Activated CD4-positive, alpha-beta T cell treated with anti-CD3 and anti-CD28 coated beads, Interleukin-2, amount 50 U/mL, for 24 hours (primary cell): ENCODE measurements around the gene BORCS8.
A peak's percentile ranks its signal among the peaks of the same experiment; 100 is the strongest.
"Not testable (repeated sequence)": the region's sequence is repeated elsewhere in the genome, so short reads cannot be mapped to it uniquely, and the experiment has no call there.

Source experiments
- DNase-seq, 2 donors: peaks; one replicate each; pipeline ENCODE4 v3.0.0-alpha.2; 2020; ENCODE audit warnings: low read depth in 1 of 2, low spot score in 1 of 2

The BORCS8 gene

DNA sequence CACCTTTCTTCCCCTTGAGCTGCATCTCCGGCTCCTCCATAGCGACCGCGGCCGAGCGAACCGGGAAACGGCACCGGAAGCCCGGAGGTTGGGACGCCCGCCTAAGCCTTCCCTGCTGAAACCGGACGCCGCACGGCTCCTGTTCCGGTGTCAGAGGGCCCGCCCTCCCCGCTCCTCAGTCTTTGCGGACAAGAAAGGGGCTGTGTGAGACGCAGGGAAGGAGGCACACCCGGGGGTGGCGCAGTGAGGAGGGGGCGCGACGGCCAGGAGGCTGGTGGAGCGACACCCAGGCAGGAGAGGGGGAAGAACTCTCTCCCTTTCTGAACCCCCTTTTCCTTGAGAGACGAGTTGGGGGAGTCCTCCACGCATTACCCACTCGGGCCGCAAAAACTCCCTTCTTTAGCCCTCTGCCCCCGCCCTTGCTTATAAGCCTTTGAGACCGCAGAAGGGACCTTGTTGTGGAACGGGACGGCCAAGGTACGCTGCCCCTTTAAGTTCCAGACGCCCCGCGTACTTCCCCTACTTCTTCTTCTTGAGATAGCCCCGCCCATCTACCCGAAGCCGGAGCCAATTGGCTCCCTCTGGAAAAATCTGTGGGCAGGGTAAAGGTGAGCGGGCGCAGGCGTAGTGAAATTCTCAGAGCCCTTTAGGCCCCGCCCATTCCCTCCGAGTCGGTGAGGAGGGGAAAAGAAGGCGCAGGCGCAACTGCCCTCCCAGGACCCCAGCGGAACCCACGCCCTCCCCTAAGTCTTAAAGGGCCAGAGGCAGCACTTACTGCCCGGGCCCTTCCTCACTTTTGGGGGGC, at the start of gene BORCS8, which contains the start of gene RFXANK:
Gene BORCS8, minus strand, starts transcription at position 75 of the 805 bp plus-strand sequence. Its CDS starts 35 bp downstream, at position 40.
Gene RFXANK, plus strand, starts transcription at position 181 of the 805 bp plus-strand sequence. CDS start 1,689 bp downstream, outside the sequence.
- DNase-seq, result peak; percentile 94 to 99

DNA sequence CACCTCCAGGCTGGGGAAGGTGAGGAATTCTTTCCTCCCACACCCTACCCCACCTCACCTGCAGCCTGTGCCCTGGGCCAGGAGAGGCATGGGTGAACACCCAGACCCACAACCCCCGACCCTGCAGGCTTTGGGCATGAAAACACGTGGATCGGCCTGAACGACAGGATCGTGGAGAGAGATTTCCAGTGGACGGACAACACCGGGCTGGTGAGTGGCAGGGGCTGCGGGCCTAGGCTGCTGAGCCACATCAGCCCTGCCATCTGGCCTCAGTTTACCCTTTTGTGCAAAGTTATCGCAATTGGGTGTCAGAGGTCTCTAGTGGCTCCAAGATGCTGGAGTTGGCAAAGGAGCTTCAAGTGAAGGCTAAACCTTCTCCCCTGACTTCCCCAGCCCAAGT, 48.5 kb upstream of the BORCS8 start:
- DNase-seq, result no peak

DNA sequence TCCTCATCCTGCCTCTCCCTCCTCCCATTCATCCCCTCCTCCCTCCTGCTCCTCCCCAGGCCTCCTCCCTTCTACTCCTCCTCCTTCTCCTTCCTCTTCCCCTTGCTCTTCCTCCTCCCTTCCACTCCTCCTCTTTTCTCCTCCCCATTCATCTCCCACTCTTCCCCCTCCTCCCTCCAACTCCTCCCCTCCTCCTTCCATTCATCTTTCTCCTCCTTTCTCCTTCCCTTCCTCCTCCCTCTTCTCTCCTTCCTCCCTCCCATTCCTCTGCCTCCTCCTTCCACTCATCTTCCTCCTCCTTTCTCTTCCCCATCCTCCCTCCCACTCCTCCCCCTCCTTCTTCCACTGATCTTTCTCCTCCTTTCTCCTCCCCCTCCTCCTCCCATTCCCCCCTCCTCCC, 47.7 kb upstream of the BORCS8 start:
- DNase-seq, result no peak

DNA sequence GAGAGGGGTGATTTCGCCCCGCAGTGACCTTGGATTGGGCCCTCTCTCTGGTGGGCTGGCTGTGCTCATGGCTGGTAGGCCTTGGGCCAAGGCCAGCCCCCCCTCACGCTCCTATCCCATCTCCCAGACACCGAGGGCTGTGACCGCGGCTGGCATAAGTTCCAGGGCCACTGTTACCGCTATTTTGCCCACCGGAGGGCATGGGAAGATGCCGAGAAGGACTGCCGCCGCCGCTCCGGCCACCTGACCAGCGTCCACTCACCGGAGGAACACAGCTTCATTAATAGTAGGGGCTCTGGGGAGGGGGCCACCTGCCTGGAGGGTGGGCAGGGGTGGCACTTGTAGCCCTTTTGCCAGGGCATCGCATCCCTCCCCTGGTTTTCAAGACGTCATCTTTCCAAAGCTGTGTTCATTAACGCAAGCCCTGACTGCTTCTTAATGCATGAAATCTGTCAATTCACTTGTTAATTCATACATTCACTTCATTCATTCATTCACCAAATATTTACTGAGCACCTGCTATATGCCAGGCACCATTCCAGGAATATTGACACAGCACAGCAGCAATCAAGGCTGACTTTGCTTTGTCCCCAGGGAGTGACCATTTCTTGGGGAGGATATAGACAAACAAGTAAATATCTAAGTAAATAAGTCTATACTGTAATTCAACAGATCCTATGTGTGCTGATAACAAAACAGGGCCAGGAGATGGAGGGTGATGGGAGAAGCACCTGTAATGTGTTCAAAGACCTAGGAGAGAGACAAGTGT, 46.4 kb upstream of the BORCS8 start:
- no peak for DNase-seq

DNA sequence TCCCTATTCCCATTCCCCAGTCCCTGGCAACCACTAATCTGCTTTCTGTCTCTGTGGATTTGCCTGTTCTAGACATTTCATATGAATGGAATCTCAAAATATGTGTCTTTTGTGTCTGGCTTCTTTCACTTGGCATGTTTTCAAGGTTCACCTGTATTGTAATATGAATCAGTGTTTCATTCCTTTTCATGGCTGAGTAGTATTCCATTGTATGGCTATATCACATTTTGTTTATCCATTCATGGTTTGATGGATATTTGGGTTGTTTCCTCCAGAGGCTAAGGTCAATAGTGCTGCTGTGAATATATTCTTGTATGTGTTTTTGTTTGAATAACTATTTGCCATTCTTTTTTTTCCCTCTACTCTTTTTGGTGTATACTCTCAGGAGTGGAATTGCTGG, 44.2 kb upstream of the BORCS8 start:
- no peak for DNase-seq

DNA sequence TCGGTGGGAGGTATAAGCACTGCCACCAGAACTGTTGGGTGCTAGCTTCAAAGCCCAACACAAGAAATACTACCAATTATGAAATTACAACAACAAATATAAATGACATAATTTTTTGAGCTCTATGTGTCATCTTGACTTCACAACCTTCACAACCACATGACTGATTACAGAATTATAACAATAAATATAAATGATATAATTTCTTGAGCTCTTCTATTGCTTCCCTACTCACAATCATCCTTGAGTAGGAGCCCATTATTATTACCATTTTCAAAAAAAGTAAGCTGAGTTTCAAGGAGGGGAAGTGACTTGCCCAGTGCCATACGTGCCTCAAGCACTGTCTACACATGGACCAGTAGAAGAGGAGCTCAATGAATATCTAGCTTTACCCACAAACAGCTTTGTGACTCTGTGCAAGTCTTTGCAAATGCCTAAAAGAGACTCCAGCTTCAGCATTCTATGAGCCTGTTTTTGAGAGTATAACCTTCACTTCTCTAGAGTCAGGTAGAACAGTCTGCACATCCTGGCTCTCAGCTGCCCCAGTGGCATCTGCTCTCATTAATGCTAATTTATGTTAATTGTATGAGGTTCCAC, 42.4 kb upstream of the BORCS8 start:
- DNase-seq, result no peak

DNA sequence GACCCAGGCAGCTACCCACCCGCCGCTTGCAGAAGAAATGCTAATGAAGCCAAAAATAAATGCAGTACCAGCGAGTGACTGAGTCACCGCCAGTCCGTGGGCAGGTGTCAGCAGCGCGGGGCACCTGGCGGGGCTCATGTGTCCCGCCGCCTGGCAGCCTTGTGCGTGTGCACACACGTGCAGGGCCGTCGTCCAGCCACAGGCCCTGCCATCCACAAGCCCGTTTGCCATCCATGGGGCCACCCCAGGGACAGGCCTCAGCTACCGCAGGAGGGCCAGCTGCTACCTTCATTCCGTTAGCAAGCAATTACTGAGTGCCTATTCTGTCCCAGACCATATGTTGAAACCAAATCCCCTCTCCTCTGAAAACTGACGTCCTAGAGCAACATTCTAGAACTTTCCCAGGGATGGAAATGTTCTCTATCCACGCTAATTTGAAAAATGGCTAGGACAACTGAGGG, 40.3 kb upstream of the BORCS8 start:
- no peak for DNase-seq

DNA sequence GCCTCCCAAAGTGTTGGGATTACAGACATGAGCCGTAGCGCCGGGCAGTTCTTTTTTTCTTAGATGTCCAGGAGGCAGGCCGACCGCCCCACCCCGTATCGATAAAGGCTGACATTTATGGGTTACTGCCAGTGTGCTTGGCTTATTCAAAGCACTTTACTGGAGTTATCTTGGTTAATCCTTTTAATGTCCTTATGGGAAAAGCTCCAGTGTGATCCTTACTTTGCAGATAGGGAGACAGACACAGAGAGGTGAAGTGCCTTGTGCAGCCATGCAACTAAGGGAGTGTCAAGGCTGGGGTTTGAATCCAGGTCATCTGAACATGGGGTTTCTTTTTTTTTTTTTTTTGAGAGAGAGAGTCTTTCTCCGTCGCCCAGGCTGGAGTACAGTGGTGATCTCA, 39.0 kb upstream of the BORCS8 start:
- no peak for DNase-seq

DNA sequence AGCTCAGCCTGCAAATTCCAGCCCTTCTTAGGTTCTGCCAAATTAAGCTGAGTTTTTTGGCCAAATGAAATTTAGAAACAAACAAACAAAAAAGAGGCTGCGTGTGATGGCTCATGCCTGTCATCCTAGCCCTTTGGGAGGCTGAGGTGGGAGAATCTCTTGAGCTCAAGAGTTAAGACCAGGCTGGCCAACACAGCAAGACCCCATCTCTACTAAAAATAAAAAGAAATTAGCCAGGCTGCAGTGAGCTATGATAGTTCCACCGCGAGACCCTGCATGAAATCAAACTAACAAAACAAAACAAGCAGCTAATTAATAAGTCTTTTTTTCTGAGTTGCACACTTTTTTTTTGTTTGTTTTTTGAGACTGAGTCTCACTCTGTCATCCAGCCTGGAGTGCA, 37.7 kb upstream of the BORCS8 start:
- DNase-seq, result no peak

DNA sequence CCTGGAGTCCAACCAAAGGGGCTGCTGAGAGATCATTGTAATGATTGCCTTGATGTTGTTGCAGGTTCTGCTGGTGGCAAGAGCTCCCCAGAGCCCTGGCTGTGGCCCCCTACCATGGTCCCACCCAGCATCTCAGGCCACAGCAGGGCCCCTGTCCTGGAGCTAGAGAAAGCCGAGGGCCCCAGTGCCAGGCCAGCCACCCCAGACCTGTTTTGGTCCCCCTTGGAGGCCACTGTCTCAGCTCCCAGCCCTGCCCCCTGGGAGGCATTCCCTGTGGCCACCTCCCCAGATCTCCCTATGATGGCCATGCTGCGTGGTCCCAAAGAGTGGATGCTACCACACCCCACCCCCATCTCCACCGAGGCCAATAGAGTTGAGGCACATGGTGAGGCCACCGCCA, 35.3 kb upstream of the BORCS8 start:
- DNase-seq, result no peak

DNA sequence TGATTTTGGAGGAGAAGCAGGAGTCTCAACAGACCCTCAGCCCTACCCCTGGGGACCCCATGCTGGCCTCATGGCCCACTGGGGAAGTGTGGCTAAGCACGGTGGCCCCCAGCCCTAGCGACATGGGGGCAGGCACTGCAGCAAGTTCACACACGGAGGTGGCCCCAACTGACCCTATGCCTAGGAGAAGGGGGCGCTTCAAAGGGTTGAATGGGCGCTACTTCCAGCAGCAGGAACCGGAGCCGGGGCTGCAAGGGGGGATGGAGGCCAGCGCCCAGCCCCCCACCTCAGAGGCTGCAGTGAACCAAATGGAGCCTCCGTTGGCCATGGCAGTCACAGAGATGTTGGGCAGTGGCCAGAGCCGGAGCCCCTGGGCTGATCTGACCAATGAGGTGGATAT, 34.7 kb upstream of the BORCS8 start:
- no peak for DNase-seq

DNA sequence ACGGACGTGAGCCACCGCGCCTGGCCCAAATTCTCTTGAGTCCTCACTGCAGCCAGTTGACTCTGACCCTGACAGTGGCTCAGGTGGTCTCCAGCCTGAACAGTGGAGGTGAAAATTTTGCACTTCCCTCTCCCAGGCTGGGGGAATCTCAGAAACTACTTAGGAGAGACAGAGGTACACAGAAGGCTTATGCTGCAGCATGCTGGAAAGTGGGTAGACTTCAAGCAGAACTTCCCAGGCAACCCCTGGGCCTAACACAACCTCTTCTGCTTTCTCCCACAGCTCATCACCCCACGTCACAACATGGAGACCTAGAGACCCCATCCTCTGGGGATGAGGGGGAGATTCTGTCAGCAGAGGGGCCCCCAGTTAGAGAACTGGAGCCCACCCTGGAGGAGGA, 34.3 kb upstream of the BORCS8 start:
- no peak for DNase-seq

DNA sequence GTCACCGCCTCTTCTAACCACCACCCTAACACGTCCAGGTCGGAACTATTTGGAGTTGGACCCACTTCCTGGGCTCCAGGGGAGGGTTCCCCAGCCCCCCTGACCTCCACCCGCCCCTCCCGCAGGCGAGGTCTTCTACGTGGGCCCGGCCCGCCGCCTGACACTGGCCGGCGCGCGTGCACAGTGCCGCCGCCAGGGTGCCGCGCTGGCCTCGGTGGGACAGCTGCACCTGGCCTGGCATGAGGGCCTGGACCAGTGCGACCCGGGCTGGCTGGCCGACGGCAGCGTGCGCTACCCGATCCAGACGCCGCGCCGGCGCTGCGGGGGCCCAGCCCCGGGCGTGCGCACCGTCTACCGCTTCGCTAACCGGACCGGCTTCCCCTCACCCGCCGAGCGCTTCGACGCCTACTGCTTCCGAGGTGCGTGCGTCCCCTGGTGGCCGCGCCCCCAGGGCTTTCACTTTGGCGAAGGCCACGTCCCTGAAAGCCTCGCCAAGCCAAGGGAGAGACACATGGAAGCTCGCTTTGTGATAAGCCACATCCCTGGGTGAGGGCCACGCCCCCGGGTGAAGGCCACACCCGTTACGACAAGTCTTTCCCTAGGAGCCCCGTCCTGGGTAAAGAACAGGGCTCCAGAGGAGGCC, 33.0 kb upstream of the BORCS8 start:
- peak; percentile 46 to 54 for DNase-seq

DNA sequence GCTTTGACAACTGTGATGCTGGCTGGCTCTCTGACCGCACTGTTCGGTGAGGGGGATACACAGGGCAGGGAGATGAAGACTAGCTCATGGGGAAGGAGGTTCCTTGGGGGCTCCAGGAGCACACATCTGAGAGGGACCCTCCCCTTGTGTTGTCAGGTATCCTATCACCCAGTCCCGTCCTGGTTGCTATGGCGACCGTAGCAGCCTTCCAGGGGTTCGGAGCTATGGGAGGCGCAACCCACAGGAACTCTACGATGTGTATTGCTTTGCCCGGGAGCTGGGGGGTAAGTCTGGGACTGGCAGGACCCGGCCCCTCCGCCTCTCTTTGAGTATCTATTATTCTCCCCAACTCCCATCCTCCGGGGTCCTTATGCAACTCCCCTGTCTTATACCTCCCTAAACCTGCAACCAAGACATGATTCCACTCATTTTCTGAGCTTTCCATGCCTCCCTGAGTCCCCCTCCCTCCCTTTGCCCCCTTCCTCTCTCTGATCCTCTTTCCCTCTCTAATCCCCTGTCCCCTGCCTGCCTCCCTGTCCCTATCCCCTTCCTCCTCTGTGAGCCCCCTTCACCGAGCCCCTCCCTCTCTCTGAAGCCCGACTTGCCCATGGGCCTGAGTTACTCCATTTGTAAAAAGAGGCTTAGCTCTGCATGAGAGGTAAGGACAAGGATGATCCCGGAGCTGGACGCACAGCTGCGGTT, 32.3 kb upstream of the BORCS8 start:
- DNase-seq, result no peak

DNA sequence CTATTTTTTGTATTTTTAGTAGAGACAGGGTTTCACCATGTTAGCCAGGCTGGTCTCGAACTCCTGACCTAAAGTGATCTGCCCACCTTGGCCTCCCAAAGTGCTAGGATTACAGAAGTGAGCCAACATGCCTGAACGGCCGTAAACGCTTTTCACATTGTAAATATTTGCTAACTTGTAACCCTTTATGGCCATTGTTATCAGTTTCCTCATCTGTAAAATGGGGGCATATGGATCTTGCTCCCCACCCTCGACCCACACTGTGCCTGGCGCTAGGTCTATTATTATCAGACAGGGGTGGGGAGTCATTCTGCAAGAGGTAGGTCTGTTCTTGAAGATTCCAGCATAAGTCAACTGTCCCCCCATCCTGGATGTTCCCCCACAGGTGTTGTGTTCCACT, 31.7 kb upstream of the BORCS8 start:
- no peak for DNase-seq

DNA sequence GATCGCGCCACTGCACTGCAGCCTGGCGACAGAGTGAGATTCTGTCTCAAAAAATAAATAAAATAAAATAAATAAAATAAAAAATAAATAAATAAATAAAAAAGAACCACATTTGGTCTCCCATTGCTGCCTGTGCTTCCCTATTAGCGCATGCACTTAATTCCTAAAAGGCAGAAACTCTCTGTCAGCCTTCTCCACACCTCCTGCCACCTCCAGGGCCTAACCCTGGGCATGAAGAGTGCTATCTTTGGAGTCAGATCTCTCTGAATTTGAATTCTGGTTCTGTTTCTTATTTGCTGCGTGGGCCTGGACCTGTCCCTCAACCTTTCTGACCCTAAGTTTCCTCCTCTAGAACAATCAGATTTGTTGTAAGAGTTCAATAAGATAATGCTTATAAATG, 31.1 kb upstream of the BORCS8 start:
- DNase-seq, result no peak

DNA sequence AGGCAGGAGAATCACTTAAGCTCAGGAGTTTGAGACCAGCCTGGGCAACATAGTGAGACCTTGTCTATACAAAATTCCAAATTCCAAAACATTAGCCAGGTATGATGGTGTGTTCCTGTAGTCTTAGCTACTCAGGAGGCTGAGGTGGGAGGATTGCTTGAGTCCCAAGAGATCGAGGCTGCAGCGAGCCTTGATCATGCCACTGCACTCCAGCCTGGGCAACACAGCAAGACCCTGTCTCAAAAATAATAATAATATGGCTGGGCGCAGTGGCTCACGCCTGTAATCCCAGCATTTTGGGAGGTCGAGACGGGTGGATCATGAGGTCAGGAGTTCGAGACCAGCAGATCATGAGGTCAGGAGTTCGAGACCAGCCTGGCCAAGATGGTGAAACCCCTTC, 29.0 kb upstream of the BORCS8 start:
- not testable (repeated sequence) for DNase-seq

DNA sequence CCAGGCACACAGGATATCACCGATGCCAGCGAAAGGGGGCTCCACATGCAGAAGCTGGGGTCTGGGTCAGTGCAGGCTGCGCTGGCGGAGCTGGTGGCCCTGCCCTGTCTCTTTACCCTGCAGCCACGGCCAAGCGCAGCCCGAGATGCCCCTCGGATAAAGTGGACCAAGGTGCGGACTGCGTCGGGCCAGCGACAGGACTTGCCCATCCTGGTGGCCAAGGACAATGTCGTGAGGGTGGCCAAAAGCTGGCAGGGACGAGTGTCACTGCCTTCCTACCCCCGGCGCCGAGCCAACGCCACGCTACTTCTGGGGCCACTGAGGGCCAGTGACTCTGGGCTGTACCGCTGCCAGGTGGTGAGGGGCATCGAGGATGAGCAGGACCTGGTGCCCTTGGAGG, 27.0 kb upstream of the BORCS8 start:
- no peak for DNase-seq

DNA sequence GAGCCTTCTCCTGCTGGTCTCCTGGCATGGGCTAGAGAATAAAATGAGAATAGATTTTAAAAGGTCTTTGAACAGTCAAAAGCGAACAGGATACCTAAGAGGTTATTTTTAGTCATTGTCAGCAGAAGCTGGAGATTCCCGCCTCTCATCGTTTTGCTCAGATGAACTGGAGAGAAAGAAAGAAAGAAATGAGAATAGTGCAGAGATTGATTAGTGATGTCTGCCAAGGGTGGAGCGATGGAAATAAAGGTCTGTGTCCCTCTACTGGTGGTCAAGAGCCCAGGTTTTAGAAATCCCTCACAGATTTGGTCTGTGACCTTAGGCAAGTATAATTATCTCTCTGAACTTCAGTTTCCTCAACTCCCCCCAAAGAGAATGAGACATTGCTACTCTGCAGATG, 25.1 kb upstream of the BORCS8 start:
- DNase-seq, result no peak

DNA sequence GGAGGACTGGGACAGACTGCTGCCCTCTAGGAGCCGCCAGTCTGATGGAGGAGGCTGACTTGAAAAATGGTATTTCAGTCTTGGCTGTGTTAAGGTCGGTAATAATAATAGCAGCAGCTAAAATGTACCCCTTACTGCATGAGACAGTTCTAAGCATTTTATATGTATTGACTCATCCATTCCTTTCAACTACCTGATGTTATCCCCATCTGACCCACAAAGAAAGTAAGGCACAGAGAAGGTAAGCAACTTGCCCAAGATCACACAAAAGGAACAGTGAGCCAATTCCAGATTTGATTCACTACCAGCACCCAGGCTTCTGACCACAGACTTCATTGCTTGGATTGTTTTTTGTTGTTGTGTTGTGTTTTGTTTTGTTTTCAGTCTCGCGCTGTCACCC, 23.8 kb upstream of the BORCS8 start:
- no peak for DNase-seq

DNA sequence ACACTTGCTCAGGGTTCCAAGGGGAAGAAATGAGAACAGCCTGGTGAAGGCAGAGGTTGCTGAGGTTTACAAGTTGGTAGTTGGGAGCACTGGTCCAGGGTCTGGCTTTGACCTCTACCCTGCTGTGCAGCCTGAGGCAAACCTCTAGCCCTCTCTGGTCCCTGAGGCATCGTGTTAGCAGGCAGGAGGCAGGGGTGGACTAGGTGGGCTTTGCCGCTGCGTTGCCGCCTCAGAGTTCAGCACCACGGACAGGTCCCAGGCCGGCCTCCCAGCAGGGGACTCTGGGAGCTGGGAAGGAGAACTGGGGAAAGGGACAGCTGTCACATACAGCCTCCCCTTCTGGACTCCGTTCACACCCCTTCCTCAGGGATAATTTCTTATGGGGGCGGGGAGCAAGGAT, 22.9 kb upstream of the BORCS8 start:
- no peak for DNase-seq
